ENCODE data around the gene PACS1.
"Not testable (repeated sequence)": the region's sequence is repeated elsewhere in the genome, so short reads cannot be mapped to it uniquely, and the experiment has no call there.

The PACS1 gene

DNA sequence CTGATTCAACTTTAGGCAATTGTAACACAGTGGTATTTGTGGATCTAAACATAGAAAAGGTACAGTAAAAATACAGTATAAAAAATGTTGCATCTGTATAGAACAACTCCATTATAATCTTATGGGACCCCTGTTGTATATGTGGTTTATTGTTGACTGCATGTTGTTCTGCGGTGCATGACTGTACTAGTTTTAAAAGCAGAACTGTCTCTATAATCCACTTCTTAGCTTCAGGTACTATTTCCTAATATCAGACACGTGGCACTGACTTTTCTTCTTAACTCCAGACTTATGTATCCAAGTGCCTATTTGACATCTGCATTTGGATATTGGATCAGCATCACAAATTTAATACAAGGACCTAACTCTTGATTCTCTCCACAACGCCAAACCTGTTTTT is 41.1 kb downstream of the PACS1 start:
- DNase-seq (ENCODE audit: low read depth), result no peak

GRCh38 chr11:66112041-66112491 is 42.0 kb downstream of the PACS1 start:
- no peak for DNase-seq (ENCODE audit: low read depth)

DNA sequence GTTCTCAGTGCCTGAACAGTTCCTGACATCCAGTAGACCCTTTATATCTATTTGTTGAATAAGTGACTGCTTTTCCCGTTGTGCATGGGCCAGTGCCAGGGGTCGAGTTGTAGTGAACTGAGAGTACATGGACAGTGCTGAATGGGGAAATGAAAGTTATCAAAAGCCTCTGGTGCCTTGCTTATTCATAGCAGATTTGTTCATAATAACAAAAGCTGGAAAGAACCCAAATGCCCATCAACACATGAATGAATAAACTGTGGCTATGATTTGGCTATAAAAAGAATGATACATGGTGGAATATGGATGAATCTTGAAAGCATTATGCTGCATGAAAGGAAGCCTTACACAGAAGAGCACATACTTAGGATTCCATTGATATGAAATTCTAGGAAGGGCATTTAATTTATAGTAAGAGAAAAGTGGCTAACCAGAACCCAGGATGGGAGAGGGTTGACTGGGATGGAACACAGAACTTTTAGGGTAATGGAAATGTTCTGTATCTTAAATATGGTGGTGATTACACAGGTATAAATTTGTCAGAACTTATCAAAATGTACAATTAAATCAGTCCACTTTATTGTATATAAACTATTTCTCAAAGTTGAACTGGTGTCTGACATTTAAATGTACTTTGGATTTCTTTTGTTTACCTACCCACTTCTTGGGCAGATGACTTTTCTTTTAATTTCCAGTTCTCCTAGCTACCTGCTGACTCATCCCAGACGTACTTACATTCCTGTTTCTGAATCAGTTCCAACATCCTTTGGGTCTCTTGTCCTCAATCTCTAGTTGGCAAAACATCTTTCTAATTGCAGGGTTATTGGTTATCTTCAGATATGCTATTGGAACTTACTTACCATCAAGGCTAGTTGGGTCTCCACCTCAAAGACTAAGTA is 42.8 kb downstream of the PACS1 start:
- DNase-seq (ENCODE audit: low read depth), result peak; percentile 85

- not testable (repeated sequence) for DNase-seq (ENCODE audit: low read depth)
Measured at GRCh38 chr11:66114957-66115356, 44.9 kb downstream of the PACS1 start.

DNA sequence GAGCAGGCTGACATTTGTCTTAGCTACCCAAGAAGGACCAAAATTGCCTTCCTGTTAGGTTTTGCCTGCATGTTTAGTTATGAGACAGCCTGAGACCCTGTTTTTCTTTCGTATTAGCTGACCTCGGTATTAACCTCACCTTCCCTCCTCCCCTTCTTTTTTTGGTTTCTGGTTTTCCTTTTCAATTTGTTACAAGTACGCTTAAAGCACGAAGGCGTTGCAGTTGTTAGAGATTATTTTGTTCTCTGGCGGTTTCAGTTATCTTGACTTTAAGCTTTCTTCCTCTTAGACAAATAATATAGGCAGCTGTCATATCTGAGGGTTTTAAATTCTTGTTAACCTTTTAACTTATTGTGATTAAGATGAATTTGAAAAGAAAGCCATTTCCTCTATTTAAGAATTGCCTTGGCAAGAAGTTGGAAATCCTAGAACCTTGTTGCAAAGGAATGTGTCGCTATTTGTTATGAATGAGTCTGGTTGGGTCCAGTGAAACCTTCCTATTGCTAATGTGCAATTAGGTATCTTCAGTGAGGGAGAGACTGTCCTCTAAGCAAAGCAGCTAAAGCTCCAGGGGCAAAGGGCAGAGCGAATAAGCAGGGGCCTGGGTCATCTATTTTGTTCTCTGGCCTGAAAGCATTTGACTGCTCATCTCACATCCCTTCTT is 45.7 kb downstream of the PACS1 start:
- DNase-seq (ENCODE audit: low read depth), result no peak

DNA sequence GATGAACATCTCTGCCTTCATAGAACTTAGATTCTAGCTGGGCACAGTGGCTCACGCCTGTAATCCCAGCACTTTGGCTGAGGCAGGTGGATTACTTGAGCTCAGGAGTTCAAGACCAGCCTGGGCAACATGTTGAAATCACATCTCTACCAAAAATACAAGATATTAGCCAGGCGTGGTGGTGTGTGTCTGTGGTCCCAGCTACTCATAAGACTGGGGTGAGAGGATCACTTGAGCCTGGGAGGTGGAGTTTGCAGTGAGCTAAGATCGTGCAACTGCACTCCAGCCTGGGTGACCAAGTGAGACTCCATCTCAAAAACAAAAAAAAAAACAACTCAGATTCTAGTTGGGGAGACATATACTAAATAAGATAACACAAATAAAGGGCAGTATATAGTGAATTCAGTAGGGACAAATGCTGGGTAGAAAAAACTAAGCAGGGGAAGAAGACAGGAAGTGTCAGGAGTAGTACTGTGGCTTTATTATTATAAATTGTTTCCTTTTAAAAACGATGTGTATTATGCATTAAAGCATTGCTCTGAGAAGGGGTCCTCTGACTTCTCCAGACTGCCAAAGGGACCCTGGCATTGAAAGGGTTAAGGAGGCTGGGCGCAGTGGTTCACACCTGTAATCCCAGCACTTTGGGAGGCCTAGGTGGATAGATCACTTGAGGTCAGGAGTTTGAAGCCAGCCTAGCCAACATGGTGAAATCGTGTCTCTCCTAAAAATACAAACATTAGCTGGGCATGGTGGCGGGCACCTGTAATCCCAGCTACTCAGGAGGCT is 46.7 kb downstream of the PACS1 start:
- no peak for DNase-seq (ENCODE audit: low read depth)

GRCh38 chr11:66118847-66119246 is 48.8 kb downstream of the PACS1 start:
- no peak for DNase-seq (ENCODE audit: low read depth)

GRCh38 chr11:66119348-66120133 is 49.5 kb downstream of the PACS1 start:
- peak; percentile 64 for DNase-seq (ENCODE audit: low read depth)

DNA sequence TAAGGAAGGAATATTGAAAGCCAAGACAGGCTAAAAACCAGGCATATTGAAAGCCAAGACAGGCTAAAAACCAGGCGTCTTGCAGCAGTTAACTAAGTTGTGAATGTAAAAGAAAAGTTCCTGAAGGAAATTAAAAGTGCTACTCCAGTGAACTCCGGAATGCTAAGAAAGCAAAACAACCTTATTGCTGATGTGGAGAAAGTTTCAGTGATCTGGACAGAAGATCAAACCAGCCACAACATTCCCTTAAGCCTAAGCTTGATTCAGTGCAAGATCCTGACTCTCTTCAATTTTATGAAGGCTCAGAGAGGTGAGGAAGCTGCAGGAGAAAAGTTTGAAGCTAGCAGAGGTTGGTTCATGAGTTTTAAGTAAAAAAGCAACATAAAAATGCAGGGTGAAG is 51.4 kb downstream of the PACS1 start:
- no peak for DNase-seq (ENCODE audit: low read depth)

DNA sequence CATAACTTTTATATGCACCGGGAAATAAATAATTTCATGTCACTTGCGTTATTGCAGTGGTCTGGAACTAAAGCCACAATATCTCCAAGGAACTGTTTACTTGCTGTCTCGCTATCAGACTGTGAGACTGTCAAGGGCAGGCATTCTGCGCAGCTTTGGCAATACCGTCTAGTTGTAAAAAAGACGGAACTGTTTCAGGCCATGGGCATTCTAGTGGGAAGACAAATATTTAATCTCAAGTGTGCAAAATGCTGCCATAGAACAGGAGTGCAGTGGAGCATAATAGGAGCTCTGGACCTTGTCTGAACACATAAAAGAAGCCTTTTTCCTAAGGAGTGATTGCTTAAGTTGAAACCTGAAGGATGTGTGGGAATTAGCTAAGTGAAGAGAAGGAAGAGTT is 53.8 kb downstream of the PACS1 start:
- no peak for DNase-seq (ENCODE audit: low read depth)

DNA sequence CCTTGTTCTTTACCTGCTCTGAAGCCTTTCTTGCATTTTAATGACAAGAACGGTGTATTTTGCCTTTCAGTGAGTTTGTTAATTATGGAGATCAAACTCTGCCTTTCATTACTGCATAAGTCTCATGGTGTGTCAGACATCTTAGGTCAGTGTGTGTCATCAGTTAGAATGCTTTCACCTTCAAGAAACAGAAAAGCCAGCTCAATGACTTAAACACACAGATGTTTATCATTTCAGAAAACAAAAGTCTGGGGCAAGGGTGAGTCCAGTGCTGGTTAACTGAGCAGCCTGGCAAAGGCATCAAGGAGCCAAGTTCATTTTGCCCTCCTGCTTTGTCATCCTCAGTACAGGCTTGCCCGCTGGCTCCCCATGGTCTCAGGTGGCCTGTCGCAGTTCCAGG is 54.5 kb downstream of the PACS1 start:
- no peak for DNase-seq (ENCODE audit: low read depth)

- no peak for DNase-seq (ENCODE audit: low read depth)
Measured at GRCh38 chr11:66126064-66126463, 56.0 kb downstream of the PACS1 start.

DNA sequence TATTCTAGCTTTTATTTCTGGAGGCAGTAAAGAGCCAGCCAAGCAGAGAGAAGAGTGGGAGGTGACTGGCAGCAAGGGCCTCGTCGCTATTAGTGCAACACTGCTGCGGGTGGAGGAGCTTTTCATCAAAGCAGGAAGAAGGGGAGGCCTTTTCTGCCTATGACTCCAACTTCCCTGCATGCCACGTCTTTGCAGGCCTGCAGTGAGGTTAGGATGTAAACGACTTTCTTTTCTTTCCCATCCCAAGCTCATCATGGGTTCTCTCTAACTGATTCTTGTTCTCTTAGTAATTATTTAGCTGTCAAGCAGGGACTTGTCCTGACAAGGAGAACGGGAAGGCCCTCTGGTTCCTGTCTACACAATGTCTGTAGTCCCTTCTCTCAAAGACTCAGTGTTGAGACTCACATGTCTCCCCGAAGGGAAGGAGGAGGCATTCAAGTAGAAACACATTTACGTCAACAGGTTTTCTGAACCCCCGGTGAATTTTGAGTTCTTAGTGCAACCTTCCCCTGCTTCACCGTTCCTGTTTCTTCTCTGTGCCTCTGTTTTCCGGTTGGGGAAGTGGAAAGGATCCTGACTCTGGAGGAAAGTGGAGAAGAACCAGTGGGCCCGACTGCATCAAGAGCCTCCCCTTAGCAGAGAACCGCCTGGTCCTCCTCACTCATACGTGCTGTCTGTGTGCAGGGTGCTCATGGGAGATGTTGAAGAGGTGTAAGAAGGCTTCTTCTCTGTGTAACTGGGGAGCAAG is 56.9 kb downstream of the PACS1 start:
- no peak for DNase-seq (ENCODE audit: low read depth)

GRCh38 chr11:66130978-66131377 is 60.9 kb downstream of the PACS1 start:
- no peak for DNase-seq (ENCODE audit: low read depth)

DNA sequence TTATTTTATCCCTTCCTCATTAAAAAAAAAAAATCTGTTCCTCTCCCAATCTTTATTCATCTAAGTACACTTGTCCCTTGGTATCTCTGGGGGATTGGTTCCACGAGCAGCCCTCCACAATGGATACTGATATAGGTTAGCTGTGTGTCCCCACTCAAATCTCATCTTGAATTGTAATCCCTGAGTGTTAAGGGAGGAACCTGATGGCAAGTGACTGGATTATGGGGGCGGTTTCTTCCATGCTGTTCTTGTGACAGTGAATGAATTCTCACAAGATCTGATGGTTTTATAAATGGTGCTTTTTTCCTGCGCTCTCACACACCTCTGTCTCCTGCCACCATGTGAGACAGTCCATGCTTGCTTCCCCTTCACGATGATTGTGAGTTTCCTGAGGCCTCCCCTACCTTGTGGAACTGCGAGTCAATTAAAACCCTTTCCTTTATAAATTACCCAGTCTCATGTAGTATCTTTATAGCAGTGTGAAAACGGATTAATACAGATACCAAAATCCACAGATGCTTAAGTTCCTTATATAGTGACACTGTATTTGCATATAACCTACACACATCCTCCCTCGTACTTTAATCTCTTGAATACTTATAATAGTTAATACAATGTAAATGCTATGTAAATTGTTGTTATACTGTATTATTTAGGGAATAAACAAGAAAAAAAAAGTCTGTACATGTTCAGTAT is 62.0 kb downstream of the PACS1 start:
- no peak for DNase-seq (ENCODE audit: low read depth)

GRCh38 chr11:66133216-66133775 is 63.2 kb downstream of the PACS1 start:
- DNase-seq (ENCODE audit: low read depth), result no peak

DNA sequence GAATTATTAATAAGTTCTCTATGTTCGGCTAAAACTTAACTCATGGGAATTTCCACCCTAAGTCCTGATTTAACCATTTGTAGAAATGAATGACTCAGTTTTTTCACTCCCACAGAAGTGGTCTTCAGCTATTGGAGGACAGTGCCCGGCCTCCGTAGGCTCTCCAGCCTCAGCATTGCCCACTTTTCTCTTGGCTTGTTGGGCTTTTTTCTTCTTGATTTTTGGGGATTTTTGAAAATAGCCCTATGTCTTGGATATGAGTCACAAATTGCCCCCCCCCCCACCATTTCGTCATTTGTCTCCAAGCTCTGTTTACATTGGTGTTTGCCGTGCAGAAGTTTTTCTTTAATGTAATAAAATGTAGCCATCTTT is 66.7 kb downstream of the PACS1 start:
- DNase-seq (ENCODE audit: low read depth), result no peak

DNA sequence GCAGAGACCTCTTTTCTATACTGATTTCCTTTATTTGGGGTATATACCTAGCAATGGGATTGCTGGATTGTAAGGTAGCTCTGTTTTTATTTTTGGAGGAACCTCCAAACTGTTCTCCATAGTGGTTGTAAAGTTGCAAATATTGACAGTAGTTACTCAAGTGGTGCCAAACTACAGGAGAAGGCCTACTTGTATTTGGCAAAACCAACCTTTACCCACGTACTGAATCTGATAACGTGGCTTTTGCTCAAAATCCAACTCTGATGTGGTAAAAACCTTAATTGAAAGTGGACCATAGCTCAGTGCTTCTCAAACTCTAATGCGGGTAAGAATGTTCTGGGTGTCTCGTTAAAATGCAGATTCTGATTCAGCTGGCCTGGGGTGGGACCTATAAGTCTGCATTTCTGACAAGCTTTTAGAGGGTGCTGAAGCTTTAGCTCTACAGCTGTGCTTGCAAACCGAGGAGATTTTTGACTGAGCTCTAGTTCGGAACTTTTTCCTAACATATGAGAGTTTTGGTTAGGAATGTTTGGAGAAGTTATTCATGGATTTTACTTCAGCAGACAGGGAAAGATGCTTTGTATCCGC is 69.8 kb downstream of the PACS1 start:
- no peak for DNase-seq (ENCODE audit: low read depth)

DNA sequence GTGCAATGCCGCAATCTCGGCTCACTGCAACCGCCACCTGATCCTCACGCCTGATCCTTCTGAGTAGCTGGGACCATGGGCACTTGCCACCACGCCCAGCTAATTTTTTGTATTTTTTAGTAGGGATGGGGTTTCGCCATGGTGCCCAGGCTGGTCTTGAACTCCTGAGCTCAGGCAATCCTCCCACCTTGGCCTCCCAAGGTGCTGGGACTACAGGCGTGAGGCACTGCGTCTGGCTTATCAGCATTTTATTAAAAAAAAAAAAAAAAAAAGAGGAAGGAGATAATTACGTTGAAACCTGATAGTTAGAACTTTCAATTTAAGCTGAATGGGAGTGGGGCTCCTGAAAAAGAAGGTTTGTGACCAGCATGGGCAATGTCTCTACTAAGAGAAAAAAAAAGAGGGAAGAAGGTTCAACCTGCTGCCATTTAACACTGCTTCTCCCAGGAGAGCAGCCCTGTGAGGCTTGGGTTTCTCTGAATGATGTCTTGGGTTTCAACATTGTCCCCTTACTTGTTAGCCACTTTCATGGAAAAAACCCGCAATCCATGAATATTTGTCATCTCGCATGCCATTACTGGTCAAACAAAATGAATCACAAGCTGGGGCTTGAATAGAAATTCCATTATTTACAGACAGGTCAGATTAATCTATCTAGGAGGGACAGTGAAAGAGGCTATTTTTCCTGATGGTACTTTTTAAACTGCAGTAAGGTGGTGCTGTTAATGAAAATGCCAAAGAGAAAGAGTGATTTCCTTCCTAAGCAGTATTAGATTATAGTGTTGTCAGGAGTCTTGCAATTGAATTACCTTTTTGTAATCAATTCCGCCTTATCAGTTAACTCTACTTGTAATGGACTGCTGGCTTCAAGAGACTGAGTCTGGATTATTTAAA is 72.5 kb downstream of the PACS1 start:
- no peak for DNase-seq (ENCODE audit: low read depth)

Measured in GM04503 (cell line).